GM21717 (cell line): ENCODE measurements around the gene FAM83E.
"Not testable (repeated sequence)": the region's sequence is repeated elsewhere in the genome, so short reads cannot be mapped to it uniquely, and the experiment has no call there.

ENCODE experiments used
- ATAC-seq: cut with Tn5 transposase; IDR thresholded peaks from one replicate; pipeline ENCODE4 v1.9.1; 2021; ENCODE audit warnings: mild to moderate bottlenecking, moderate library complexity; ENCODE audit not compliant: unreplicated experiment

FAM83E gene

DNA sequence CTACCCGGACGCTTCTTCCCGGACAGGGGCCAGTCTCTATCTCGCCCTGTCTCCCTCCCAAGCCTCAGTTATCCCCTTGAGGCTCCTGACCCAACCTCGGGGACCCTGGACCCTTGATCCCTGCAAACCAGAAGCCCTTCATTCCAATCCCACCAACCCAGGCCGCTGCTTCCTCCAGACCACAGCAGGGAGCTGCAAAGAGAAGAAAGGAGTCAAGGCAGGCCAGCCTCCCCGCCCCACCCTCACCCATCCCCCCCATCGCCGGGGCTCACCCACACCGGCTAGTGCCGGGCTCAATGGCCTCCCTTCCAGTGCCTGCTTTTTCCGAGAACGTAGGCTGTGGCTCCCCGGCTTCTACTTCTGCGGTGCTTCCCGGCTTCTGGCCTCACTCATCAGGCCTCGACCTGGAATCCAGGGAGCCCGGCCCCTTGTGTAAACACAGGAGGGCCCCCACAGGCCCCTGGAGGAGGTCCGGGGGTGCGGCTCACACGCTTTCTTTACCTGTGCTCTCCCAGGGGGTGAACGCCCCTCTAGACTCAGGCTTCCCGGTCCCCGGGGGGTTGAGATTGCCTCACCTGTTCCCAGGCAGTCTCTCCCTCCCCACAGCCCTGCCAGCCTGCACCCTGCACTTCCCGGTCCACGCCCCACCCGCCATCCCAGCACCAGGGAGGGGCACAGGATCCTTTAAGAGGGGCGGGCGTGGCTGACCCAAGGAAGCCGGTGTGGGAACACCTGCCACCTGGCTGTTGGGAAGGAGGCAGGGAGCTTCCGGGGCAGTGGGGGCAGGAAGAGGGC, at the start of gene FAM83E:
FAM83E (minus strand) TSS at position 641 of the 795 bp plus-strand sequence. CDS start 1,704 bp downstream, outside the sequence.
- no peak for ATAC-seq

DNA sequence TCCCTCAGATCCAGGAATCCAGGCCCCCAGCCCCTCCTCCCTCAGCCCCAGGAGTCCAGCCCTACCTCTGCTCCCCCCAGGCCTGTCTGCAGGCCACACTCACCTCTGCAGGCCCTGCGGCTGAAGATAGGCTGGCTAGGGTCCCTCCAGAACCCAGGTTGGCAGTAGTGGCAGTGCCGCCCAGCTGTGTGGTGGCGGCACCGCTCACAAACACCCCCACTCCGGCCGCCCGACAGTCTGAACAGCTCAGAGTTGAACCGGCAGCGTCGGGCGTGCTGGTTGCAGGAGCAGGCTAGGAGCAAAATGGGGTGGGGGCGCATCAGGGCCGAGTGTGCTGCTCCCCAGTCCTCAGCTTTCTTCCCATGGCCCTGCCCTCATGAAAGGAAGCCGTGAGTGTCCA, 49.6 kb upstream of the FAM83E start:
- ATAC-seq, result no peak

DNA sequence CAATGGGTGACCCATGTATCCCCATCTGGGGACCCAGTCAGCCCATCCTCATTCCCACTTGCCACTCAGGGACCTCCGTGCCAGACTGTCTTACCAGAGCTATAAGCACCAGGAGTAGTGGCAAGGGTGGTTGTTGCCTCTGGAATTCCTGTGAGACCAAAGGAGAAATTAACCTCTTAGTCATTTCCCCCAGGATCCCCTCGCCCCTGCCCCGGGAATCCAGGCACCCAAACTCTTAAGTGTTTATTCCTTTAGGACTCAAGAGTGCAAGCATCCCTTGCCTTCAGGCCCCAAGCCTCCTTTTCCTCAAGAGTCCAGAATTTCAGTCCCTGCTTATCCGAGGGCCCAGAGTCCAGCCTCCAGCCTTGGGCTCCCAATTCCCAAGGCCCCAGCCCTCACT, 48.8 kb upstream of the FAM83E start:
- no peak for ATAC-seq

DNA sequence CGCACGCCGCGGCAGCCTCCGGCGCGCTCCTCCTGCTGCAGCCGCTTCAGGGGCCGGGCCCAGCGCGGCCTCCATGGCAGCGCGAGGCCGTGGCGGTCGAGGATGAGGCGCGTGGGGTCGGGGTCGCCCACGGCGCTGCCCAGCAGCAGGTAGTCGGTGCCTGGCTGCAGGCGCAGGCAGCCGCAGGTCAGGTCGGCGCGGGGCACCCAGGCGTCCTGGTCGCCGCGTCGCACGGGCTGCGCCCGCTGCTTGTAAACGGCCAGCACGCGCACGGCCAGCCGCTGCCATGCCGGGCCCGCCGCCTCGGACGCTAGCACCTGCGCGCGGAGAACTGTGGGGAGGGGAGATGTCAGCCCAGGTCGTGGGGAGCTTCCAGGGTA, 46.8 kb upstream of the FAM83E start:
- no peak for ATAC-seq

DNA sequence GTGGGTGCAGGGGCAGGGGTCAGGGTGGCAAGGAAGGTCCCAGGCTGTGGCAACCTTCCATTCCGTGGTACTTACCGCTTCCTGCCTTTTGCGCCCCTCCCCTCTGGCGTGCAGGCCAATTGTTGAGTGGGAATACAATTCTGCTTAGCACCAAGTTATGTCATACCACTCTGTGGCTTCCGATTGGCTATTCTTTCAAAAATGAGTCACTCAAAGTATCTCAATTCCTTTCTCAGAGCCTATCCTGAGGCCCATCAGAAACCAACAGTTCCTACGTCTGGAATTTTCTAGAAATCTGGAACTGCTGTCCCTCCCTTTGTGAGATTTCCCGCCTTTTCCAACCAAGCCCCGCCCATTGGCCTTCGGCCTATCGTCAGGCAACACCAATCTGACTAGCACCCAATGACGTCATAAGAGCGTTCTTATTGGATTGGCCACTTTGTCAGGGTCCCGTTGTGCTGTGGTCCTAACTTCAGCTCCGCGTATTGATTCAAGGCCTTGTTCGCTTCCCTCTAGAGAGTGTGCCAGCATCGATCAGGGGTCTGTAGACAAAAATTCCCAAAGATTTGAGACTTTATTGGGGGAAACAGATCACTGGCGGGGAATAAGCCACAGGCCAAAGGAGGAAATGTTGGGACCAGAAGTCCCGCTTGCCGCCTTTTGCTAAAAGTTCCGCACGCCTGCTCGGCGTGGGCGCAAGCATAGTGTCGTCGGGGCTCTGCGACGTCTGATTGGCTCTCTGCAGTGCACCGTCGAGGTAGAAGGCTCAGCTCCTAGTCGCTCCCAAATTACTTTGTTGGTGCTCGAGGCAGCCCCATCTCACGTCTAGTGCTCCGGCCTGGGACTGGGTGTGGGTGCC, 46.2 kb upstream of the FAM83E start:
- peak; percentile 81 for ATAC-seq

DNA sequence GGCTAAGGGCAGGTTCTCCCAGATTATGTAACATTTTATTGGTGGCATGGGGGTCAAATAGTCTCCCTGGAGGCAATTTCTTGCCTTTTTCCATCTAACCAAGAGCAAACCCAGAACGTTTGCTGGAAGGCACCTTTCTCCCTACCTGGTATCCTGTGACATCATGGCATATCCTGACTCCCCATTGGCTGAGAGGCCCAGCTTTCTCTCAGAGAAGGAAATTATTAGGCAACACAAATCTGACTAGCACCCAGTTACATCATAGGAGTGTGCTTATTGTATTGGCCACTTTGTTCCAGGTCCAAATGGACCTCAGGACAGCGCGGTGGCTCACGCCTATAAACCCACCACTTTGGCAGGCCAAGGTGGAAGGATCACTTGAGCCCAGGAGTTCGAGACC, 44.9 kb upstream of the FAM83E start:
- ATAC-seq, result no peak

DNA sequence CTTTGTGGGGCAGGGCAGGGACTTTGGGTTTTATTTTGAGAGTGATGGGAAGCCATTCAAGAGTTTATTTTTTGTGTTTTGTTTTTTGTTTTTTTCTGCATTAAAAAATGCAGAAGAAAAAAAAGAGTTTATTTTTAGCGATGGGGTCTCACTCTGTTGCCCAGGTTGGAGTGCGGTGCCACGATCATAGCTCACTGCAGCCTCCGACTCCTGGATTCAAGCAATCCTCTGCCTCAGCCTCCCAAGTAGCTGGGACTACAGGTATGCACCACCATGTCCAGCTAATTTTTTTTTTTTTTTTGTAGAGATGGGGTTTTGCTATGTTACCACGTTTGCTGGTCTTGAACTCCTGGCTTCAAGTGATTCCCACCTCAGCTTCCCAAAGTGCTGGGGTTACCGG, 43.6 kb upstream of the FAM83E start:
- ATAC-seq, result no peak

DNA sequence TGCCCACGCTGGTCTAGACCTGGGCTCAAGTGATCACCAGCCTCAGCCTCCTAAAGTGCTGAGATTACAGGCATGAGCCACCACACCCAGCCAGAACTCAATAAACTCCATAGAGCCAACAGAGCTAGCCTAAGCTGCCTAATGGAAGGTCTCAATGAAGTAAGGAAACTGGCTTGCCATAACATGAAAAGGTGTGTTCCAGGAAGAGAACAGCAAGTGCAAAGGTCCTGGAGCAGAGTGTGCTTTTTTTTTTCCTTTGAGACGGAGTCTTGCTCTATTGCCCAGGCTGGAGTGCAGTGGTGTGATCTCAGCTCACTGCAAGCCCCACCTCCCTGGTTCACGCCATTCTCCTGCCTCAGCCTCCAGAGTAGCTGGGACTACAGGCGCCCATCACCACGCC, 43.0 kb upstream of the FAM83E start:
- not testable (repeated sequence) for ATAC-seq

DNA sequence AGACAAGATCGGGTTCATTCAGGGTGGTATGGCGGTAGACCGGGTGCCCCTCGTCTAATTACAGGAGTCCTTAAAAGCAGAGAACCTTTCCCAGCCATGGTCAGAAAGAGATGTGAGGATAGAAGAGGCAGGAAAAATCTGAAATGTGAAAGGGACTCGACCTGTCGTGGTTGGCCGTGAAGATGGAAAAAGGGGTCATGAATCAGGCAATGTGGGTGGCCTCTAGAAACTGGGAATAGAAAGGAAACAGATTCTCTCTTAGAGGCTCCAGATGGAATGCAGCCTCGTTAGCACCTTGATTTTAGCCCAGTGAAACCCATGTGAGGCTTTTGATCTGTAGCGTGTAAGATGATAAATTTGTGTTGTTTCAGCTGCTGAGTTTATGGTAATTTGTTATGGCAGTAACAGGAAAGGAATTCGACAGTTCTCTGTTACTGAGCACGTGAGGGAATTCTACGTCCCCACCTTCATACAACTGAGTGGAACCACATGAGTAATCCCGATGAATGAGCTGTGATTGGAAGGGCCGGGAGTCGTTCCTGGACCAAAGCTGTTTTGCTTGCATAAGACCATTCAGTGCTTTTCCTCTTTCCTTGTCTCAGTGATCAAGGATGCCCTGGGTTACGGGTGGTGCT, 42.1 kb upstream of the FAM83E start:
- ATAC-seq, result no peak

DNA sequence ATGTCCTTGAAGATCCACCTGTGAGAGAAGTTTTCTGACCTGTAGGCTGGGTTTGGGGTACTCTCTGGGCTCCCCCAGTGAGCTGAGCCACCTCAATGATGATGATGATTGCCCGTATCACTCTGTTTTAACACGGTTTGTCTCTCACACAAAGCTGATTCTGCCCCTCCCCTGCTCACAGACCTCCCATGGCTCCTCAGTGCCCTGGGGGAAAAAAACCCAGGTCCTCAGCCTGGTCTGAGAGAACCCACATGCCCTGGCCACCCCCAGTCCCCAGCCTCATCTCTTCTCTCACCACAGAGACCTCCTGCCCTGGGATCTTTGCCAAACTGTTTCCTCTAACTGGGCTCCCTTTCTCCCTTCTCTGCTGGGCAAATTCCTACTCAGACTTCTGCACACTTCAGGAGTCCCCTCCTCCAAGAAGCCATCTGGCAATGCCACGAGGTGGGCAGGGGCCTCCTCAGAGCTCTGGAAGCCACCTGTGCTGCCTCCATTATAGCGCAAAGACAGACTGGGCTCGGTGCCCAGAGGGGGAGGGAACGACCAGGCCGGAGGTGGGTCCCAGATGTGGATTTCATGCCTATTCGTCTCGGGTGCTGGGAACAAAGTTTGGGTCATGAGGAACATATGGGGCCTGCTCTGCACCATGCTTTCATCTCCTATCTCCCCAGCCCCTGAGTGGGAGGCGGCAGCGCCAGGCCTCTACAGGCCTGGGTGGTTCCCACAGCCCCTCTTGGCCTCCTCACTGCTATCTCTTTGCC, 39.6 kb upstream of the FAM83E start:
- no peak for ATAC-seq

DNA sequence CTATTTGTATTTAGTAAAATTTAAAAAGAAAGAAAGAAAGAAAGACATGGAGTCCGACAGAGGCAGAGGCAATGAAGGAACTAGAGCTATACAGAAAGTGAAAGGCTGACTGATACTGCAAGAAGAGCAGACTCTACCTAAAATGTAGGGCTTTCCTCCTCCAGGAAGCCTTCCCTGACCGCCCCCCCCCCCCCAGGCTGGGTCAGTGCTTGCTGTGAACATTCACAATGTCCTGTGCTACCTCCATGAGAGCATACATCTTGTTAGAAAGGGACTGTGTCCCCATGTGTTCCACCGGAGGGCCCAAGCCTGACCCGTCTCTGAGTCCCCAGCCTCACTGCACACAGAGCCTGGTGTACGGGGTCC, 36.8 kb upstream of the FAM83E start:
- no peak for ATAC-seq

DNA sequence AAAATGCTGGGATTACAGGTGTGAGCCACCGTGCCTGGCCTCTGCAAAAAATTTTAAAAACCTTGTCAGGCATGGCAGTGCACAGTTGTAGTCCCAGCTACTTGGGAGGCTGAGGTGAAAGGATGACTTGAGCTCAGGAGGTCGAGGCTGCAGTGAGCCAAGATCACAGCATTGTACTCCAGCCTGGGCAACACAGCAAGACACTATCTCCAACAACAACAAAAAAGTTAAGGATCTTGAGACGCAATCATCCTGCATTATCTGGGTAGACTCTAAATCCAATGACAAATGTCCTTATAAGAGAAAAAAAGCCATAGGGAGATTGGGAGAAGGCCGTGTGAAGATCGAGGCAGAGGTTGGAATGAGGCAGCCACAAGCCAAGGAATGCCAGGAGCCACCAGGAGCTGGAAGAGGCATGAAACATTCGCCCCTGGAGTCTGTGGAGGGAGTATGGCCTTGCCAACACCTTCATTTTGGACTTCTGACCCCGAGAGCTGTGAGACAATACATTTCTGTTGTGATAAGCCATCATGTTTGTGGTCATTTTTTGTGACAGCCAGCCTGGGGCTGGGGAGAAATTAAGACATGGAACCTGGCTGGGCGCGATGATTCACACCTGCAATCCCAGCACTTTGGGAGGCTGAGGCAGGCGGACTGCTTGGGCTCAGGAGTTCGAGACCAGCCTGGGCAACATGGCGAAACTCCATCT, 36.3 kb upstream of the FAM83E start:
- ATAC-seq, result no peak

DNA sequence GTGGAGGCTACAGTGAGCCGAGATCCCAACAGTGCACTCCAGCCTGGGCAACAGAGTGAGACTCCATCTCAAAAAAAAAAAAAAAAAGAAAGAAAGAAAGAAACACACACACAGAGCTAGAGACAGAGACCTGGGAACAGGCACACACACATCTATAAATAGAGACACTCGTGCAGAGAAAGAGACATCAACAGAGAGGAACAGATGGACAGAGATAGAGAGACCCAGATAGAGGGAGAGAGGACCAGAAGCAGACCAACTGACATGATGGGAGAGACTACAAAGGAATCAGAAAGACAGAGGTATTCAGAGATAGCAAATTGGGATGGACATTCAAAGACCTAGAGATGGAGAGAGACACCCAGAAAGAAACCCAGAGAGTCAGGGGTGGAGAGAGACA, 33.3 kb upstream of the FAM83E start:
- ATAC-seq, result no peak

DNA sequence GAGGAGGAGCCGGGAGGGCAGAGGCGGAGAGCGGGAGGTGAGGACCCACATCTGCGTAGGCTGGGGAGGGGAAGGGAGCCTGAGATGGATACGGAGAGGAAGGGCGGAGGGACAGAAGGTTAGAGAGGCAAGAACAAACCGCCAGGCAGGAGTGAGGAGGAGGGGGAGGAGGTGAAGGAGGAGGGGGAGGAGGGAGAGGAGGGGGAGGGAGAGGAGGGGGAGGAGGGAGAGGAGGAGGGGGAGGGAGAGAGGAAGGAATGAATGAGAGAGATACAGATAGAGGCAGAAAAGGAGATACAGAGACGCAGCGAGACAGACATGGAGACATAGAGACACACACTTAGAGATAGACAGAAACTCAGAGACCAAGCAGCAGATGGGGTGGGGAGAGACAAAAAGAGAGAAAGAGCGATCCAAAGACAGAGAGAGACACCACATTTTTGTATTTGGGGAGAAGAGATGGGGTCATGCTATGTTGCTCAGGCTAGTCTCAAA, 31.9 kb upstream of the FAM83E start:
- no peak for ATAC-seq

DNA sequence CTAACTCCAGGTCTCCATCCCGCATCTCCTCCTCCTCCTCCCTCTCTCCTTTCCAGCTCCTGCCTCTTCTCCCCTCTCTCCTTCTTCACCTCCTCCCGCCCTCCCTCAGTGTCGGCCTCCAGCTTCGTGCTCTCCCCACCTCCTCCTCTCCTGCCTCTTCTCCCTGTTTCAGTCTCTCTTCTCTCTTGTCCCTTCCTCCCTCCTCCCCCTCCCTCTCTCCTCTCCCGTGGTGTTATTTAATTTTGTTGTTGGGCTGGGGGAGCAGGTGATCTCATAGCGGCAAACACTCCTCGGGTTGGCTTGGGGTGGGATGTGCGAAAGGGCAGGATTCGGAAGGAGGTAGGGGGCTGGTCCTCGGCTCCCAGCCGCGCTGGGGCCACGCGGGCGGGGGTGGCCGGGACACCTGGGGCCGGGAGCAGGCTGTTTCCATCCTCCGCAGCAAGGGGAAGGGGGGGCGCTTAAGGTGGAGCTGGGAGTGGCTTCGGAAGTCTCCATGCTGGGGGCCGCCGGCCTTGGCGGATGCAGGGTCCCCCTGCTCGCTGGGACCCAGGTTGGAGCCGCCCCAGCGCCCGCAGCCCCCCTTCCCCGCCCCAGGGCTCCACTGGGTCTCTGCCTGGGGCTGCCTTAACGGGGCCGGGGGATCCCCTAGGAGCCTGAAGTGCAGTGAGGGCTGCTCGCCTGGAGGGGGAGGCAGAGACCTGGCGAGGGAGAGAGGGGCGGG, 31.3 kb upstream of the FAM83E start, which contains the start of gene CA11:
CA11 (minus strand) TSS at position 187 of the 721 bp plus-strand sequence. CDS start 555 bp downstream, outside the sequence.
- peak; percentile 52 for ATAC-seq

DNA sequence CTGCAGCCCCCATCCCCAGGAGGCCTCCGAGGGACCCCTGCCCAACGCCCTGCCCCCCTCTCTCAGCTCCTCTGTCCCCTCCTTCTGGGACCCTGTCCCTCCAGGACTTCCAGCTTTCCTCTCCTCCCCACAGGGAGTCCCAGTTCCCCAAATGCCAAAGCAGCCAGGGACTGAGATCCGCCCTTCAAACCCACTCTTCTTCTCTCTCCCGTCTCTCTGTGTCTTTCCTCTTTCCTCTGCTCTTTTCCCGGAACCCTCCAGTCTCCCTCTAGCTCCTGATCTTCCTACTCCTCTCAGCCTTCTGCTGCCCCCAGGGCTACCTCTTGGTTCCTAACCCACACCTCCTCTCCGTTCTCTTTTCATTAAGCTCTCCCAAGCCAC, 30.7 kb upstream of the FAM83E start:
- no peak for ATAC-seq

DNA sequence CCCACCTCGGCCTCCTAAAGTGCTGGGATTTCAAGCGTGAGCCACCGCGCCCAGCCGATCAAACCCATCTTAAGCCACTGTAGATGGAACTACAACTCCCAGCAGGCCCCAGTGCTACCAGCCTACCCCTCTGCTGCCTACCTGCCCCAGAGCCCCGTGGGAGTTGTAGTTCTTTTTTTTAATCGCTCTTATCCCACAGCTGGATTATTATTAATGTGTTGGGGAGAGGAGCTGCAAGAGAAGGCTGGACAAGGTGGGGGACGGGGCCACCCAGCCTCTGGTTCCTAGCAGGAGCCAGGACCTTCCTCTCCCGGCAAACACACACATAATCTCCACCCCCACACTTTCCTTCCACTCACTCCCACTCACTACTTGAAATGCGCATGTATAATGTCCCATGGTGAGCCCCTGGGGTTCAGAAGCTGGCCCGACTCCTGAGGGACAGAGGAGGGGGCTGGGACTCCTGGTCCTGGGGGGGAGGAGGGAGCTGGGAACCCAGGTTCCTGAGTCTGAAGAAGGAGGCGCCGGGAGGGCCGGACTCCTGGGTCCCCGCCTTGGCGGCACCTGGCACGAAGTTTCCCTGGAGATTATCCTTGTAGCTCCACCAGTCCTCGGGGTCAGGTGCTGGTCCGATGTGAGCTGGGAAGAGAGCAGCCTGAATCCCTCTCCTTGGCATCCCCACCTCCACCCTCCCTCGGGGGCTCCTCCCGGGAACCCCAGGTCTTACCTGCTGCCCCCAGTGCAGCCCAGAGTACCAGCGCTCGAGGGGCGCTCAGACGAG, 30.2 kb upstream of the FAM83E start:
- ATAC-seq, result no peak

DNA sequence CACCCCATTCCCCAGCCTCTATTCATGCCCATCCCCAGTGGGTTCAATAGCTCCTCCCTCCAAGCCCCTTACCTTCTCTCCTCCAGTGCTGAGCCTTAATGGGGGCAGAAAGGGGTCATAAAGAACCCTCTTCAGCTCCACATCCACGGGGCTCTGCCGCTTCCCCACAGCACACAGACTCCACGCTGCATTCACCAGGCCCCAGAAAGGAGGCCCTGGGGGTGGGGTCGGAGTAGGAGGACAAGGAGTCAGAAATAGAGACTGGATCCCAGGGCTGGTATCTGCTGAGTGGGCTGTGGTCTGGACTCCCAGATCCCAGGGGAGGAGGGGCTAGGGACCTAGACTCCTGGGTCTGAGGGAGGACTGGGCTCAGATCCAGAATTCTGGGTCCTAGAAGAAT, 29.5 kb upstream of the FAM83E start:
- ATAC-seq, result no peak

DNA sequence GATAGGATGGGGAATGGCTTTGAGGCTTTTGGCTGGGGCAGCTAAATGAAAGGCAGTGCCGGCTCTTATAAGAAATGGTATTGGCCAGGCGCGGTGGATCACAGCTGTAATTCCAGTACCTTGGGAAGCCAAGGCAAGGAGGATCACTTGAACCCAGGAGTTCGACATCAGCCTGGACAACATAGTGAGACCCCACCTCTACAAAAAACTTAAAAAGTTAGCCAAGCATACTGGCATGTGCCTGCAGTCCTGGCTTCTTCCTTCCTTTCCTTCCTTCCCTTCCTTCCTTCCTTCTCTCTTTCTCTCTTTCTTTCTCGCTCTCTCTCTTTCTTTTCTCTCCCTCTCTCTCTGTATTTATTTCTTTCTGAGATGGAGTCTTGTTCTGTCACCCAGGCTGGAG, 28.0 kb upstream of the FAM83E start:
- ATAC-seq, result no peak
